ENCODE data around the gene MB21D2. TPM values are rescaled to one million over a fixed set of nuclear protein-coding genes. Genes with fewer than 3 reads are reported as not detected.

The MB21D2 gene
- total RNA-seq, 1 experiment from 2014 or later = 2.8 TPM

DNA sequence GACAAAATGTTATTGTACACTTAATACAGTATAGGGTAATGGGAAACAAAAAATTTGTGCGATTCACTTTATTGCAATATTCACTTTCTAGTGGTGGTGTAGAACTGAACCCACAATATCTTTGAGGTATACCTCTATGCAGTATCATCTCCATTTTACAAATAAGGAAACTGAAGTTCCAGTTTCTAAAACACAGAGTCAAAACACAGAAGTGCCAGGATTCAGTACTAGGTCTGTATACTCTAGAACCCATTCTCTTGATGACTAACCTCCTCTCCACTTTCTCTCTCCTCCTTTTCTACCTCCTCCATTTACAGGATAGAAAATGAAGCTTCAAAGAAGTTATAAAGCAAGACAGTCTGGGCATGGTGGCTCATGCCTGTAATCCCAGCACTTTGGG is 62.2 kb downstream of the MB21D2 start:
- no peak overlapping the region for H2AFZ ChIP-seq (ENCODE audit: low read depth, low read length, poor library complexity, severe bottlenecking)
- POLR2A ChIA-PET = no interaction called here
- no peaks in the 10 kb centered on the region for H3K9me2 ChIP-seq (ENCODE audit: insufficient read depth)
- H3K9ac ChIP-seq (ENCODE audit: low read length) = no peak overlapping the region
- no peak overlapping the region for H3K27ac ChIP-seq (ENCODE audit: low read depth, low read length)
- no peaks in the 10 kb centered on the region; the same call in 1 of the 2 replicates for H4K20me1 ChIP-seq (ENCODE audit: insufficient read depth)
- H3K4me2 ChIP-seq (ENCODE audit: low read length) = no peak overlapping the region
- TF ChIP-seq POLR2AphosphoS5 (IDR thresholded peaks at IDR 0.05; ENCODE audit: low read depth, low read length) (no peak), ELF1 (IDR thresholded peaks at IDR 0.05; ENCODE audit: borderline replicate concordance, low read depth) (no peak)
- no peaks in the 10 kb centered on the region for H3K9me3 ChIP-seq (ENCODE audit: control insufficient read depth in 1 of 2, insufficient read depth in 1 of 2, low read depth in 1 of 2, low read length in 2 of 2)
- H3K4me1 ChIP-seq (ENCODE audit: control insufficient read depth in 1 of 2, insufficient read depth in 2 of 2, low read length in 2 of 2) = peaks cover 21 to 27% of the 10 kb centered on the region in 2 experiments
- CTCF ChIA-PET = no interaction called here
- no peak overlapping the region for H3K4me3 ChIP-seq (replicated peaks in 1 of 2; ENCODE audit: low read depth in 1 of 2, low read length in 2 of 2)
- DNase-seq (ENCODE audit: low read depth, low spot score) = no peak
- intact Hi-C loops (cut with micrococcal nuclease) = no loop called here
- H3K27me3 ChIP-seq (ENCODE audit: insufficient read depth, low read length) = no peaks in the 10 kb centered on the region
- H3K36me3 ChIP-seq (ENCODE audit: control insufficient read depth in 1 of 2, insufficient read depth in 2 of 2, low read length in 2 of 2) = no peaks in the 10 kb centered on the region
- no TSS peak for BruUV-seq (replicated peaks)
- no peaks in the 10 kb centered on the region for H3K79me2 ChIP-seq (ENCODE audit: insufficient read depth, low read length)
- no peak for ATAC-seq
- RAD21 ChIA-PET (ENCODE audit: low non-redundant PET in 1 of 2, low total read pairs in 2 of 2, uncharacterized antibody in 2 of 2, unreplicated experiment in 2 of 2) = no interaction called here

DNA sequence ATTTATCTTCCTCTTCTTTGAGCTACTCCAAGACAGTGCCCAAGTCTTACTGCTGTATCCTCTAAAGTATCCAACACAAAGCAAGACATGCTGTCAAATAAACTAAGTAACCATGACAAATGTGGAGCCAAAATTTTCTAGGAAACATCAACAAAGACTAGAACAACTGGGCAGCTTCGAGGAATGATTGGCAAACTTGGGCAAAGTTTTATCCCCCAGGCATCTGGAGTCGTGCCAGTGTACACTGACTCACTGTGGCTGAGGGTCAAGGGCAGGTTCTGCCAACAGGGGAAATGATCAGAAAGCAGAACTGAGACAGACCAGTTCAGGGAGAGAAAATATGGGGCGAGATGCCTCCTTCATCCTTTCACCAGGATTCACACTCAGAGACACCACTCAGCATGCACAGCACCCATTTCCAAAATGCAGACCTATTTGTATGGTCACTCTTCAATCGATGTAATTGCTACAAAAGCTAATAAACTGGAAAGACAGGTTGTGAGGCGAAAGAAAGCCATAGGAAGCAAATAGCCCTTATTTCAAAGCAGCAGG is 65.8 kb downstream of the MB21D2 start:
- Histone ChIP-seq H3K9ac (ENCODE audit: low read length) (peak overlapping the region; percentile 14; the same call in 1 of the 2 replicates), H3K4me2 (ENCODE audit: low read length) (peak overlapping the region; percentile 65), H2AFZ (ENCODE audit: low read depth, low read length, poor library complexity, severe bottlenecking) (no peak overlapping the region), H3K9me2 (ENCODE audit: insufficient read depth) (no peaks in the 10 kb centered on the region), H3K27me3 (ENCODE audit: insufficient read depth, low read length) (no peaks in the 10 kb centered on the region), H3K79me2 (ENCODE audit: insufficient read depth, low read length) (no peaks in the 10 kb centered on the region), H4K20me1 (ENCODE audit: insufficient read depth) (no peaks in the 10 kb centered on the region; the same call in 1 of the 2 replicates), H3K4me3 (replicated peaks in 1 of 2; ENCODE audit: low read depth in 1 of 2, low read length in 2 of 2) (peak overlapping the region in 1 of 2 experiments; percentile 22; a peak in 1 of 4 replicates), H3K36me3 (ENCODE audit: control insufficient read depth in 1 of 2, insufficient read depth in 2 of 2, low read length in 2 of 2) (no peaks in the 10 kb centered on the region), H3K4me1 (ENCODE audit: control insufficient read depth in 1 of 2, insufficient read depth in 2 of 2, low read length in 2 of 2) (peaks cover 24 to 32% of the 10 kb centered on the region in 2 experiments), H3K9me3 (ENCODE audit: control insufficient read depth in 1 of 2, insufficient read depth in 1 of 2, low read depth in 1 of 2, low read length in 2 of 2) (no peaks in the 10 kb centered on the region), H3K27ac (ENCODE audit: low read depth, low read length) (no peak overlapping the region)
- peak; percentile 68 for ATAC-seq
- TF ChIP-seq, protein P1, sequence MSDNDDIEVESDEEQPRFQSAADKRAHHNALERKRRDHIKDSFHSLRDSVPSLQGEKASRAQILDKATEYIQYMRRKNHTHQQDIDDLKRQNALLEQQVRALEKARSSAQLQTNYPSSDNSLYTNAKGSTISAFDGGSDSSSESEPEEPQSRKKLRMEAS (IDR thresholded peaks at IDR 0.05) = peak; percentile 44; the same call in 1 of the 2 replicates
- TF ChIP-seq TCF7L2 (IDR thresholded peaks at IDR 0.05; ENCODE audit: borderline replicate concordance, extremely low read depth, insufficient read depth, insufficient read length) (peak; percentile 81), YY1 (IDR thresholded peaks at IDR 0.05; ENCODE audit: extremely low read depth, insufficient replicate concordance, low read depth, low read length) (peak; percentile 6), RAD21 (IDR thresholded peaks at IDR 0.05; ENCODE audit: low read depth) (no peak), ZFX (IDR thresholded peaks at IDR 0.05) (no peak), ELF1 (IDR thresholded peaks at IDR 0.05; ENCODE audit: borderline replicate concordance, low read depth) (no peak), JUND (IDR thresholded peaks at IDR 0.05) (peak; percentile 84), SRF (IDR thresholded peaks at IDR 0.05; ENCODE audit: low read depth) (peak; percentile 45; the same call in 1 of the 2 replicates), EGR1 (IDR thresholded peaks at IDR 0.05; ENCODE audit: low read depth) (0 out of 2 replicates have a peak, but pooled peaks have one; percentile 15), EZH2 (IDR thresholded peaks at IDR 0.05) (no peak), FOSL1 (IDR thresholded peaks at IDR 0.05; ENCODE audit: low read depth) (peak; percentile 67), SIN3A (IDR thresholded peaks at IDR 0.05; ENCODE audit: low read depth) (peak; percentile 74; the same call in 1 of the 2 replicates), SP1 (IDR thresholded peaks at IDR 0.05; ENCODE audit: low read depth) (peak; percentile 69), POLR2AphosphoS5 (IDR thresholded peaks at IDR 0.05; ENCODE audit: low read depth, low read length) (peak; percentile 67), CEBPB (IDR thresholded peaks at IDR 0.05; ENCODE audit: low read depth) (peak; percentile 84)
- TF ChIP-seq, protein P2, sequence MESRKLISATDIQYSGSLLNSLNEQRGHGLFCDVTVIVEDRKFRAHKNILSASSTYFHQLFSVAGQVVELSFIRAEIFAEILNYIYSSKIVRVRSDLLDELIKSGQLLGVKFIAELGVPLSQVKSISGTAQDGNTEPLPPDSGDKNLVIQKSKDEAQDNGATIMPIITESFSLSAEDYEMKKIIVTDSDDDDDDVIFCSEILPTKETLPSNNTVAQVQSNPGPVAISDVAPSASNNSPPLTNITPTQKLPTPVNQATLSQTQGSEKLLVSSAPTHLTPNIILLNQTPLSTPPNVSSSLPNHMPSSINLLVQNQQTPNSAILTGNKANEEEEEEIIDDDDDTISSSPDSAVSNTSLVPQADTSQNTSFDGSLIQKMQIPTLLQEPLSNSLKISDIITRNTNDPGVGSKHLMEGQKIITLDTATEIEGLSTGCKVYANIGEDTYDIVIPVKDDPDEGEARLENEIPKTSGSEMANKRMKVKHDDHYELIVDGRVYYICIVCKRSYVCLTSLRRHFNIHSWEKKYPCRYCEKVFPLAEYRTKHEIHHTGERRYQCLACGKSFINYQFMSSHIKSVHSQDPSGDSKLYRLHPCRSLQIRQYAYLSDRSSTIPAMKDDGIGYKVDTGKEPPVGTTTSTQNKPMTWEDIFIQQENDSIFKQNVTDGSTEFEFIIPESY (IDR thresholded peaks at IDR 0.05; ENCODE audit: extremely low read depth, insufficient replicate concordance, low read length) = no peak
- TF ChIP-seq, protein P3, sequence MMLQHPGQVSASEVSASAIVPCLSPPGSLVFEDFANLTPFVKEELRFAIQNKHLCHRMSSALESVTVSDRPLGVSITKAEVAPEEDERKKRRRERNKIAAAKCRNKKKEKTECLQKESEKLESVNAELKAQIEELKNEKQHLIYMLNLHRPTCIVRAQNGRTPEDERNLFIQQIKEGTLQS (IDR thresholded peaks at IDR 0.05) = 0 out of 2 replicates have a peak, but pooled peaks have one; percentile 22
- intact Hi-C loops (cut with micrococcal nuclease) = no loop called here
- POLR2A ChIA-PET = no interaction called here
- RAD21 ChIA-PET (ENCODE audit: low non-redundant PET in 1 of 2, low total read pairs in 2 of 2, uncharacterized antibody in 2 of 2, unreplicated experiment in 2 of 2) = interaction anchor here in 1 of 2 experiments (0.7 kb wide), 1 partner anchor 17 kb away, joined by 3 read pairs; no protein-coding TSS in a partner anchor
- CTCF ChIA-PET = no interaction called here
- BruUV-seq (replicated peaks) = no TSS peak
- DNase-seq (ENCODE audit: low read depth, low spot score) = peak; percentile 69

All from HCT116 (cell line).